Stimulated activated CD4-positive, alpha-beta T cell treated with anti-CD3 and anti-CD28 coated beads, Interleukin-4, amount 100 ng/mL, for 4 hours (primary cell): Measurements from ENCODE around the gene TTC9C.
"Not testable (repeated sequence)": the region's sequence is repeated elsewhere in the genome, so short reads cannot be mapped to it uniquely, and the experiment has no call there.

Experiments used
- DNase-seq, 2 experiments: peaks; one replicate each; pipeline ENCODE4 v3.0.0-alpha.2; 2020

TTC9C gene

DNA sequence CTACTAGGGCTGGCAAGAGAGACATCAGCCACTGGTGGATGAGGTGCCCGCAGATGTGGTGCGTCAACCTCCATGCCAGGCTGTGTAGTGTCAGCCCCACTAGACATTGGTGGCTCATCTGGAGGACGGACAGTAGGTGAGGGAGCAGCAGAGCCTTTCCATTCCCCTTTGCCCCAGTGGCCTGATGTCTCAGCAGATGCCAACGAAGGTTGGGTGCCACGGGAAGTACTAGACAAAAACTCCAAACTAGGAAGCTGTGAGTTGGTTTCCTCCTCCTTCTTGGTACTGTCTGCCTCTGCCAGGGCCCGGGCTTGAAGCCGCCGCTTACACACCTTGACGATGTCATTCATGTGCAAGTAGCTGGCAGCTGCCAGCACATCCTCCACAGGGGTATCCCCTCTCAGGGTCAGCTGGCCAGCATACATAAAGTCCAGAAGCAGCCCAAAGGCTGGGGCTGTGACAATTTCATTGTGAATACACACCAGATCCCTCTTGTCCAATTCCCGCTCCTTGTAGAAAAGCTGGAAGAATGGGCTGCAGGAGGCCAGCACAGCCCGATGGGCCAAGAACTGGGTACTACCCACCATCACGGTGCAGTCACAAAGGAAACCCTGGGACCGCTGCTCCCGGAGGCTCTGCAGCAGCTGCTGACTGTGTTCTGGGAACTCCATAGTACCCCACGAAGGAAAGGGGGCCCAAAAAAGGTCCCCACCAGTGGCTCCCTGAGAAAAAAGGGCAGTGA, 24.9 kb downstream of the TTC9C start:
- DNase-seq, result no peak

DNA sequence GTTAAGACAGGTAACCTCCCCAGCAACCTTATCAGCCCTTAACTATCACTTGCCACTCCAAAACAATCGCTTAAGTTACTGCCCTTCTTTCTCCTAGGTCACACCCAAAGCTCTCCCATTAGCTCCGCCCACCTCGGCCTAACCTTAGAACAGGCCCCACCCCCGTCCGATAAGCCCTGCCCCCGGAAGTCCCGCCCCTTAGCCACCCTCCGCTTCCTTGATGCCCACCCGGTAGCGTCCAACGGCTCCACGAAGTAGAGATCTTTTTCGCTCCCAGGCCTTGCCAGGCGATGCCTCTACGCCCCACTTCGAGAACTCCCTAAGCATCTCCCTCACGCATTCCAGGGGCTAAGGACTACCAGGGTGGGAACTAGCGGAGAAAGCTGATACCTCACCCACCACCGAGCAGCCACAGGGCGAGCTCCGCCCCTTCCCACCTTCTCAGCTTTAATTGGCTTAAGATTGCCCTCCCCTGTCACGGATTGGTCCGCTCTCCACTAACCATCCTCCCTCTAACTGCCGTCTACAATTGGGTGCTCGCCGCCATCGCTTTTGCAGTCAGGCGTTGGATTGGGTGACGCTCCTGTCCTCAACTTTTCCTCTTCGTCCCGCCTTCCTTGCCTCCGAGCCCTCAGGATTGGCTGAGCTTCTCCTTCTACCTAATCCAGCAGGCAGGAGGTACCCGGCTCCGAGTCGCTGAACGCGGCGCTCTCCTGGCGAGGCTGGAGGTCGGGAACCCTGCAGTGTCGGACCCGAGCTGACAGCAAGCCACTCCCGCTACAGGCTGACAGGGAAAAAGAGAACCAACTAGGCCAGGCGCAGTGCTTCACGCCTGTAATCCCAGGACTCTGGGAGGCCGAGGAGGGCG, 25.7 kb downstream of the TTC9C start, which contains the start of gene ZBTB3:
Gene ZBTB3 (minus strand): TSS at position 425 of the 868 bp plus-strand sequence. CDS start 496 bp downstream, outside the sequence.
- peak; percentile 96 to 97 for DNase-seq

DNA sequence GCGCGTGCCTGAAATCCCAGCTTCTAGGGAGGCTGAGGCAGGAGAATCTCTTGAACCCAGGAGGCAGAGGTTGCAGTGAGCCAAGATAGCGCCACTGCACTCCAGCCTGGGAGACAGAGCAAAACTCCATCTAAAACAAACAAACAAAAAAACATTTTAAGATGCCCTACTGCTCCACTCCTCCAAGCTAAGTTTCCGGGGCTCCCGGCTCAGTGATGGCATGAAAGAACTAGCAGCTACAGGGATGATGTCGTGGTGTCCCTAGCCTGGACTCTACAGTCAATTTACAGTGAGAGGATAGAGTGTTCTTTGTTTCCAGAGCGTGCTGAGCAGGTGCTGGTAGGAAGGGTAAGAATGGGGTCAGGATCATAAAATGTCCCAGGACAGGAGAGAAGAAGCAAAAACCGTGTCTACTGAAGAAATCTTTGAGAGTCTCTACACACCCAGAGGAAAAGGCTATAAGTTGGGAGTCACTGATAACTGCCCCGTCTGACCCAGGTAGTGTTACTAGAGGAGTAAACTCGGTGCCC, 26.9 kb downstream of the TTC9C start:
- no peak for DNase-seq

DNA sequence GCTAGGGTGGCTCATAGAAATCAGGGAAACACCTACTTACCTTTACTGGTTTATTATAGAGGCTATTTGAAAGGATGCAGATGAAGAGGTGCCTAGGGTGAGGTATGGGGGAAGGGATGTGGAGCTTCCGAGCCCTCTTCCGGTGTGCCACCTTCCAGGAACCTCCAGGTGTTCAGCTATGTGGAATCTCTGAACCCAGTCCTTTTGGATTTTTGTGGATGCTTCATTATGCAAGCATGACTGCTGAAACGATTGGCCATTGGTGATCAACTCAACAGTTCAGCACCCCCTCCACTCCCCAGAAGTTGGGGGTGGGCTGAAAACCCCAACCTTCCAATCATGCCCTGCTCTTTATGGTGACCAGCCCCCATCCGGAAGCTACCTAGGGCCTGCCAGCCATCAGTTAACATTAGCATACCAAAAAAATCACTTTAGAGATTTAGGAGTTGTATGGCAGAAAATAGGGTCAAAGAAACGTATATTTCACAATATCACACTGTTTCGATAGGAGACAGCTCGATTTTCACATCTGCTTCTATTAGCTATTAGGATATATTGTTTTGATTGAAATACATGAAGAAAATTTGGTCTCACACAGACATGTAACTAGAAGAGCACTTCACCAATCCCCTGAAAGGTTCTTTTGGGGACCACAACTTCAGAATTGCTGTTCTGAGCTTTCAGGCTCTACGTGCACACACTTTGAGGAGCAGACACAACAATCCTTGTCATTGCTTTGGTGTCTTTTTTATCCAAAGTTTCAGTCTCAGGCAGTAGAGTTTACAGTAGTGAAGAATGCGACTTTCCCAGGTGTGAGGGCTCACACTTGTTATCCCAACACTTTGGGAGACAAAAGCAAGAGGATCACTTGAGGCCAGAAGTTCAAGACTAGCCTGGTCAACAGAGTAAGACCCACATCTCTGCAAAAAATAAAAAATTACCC, 29.8 kb downstream of the TTC9C start:
- DNase-seq, result no peak

DNA sequence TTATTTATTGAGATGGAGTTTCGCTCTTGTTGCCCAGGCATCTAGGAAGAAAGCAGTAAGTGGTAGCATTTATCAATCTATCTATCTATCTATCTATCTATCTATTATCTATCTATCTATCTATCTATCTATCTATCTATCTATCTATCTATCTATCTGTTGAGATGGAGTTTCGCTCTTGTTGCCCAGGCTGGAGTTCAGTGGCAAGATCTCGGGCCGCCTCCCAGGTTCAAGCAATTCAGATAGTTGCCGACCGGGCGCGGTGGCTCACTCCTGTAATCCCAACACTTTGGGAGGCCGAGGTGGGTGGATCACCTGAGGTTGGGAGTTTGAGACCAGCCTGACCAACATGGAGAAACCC, 32.6 kb downstream of the TTC9C start:
- not testable (repeated sequence) for DNase-seq

DNA sequence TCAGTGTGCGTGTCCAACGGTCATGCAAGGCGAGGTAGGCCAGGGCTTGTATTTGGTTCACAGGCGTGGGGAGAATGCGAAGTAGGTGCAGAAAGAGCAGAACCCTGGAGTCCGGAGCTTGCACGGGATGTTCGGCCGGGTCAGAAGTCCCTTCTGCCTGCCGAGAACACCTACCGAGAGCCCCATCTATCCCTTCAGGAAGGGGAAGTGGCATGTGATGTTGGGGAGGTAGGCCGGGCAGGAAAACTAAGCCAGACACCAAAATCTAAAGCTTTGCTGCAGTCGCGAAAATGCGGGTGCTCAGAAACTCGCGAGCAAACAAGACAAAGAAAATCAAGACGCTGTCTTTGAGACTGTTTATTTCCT, 42.5 kb downstream of the TTC9C start:
- DNase-seq, result no peak

DNA sequence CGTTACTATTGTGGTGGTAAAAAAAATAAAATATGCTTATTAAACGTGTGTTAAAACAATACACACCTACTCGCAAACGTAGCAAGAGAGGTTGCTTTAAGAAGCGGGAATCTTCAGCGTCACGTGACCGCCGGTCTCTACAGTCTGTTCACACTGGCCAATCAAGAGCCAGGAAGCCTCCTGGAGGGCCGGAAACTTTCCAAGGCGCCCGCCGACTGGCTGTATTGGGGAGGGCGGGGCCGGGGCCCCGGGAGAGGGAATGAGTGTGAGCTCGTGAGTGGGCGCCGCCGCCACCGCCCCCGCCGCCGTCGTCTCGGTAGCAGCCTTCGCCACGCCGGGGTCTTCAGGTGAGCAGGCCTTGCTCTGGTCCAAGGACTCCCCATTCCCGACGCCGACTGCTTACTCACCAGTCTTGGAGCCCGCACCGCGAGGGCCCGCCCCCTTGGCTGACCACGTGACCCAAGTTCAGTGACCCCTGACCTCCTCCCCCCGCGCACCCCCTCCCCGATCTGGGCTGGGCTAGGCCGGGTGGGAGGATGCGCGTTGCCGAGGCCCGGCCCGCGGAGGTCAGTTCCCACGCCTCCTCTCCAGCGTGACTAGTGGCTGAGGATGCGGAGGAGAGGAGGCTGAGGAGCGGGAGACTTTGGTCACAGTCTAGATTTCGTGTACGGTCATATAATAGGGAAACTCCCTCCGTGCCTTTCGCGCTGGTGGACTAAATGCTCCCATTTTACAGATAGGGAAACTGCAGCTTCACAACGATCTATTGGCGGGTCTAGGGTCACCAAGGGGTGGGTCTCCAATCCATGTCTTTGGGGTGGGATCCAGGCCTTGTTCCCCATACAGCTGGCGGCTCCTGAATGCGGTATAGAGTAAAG, 43.1 kb downstream of the TTC9C start, which contains the start of gene TAF6L:
Gene TAF6L (plus strand): TSS at position 253 of the 878 bp plus-strand sequence. CDS start 4,388 bp downstream, outside the sequence.
- DNase-seq, result peak; percentile 90 to 91

DNA sequence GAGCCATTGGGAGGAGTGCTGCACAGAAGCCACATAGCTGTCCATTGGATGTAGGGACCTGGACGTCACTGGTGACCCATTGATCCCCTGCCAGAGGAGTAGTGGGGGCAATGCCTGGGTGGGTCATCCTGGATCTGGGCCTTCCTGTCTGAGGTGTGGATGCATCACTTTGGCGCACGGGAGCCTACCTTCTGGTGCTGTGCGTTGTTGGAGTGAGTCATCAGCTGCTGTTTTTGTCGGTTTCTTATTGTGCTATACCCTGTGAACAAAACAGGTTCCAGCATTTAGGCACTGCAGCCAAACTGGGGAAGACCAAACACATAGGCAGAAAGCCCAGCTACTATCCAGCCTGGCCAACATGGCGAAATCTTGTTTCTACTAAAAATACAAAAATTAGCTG, 46.1 kb downstream of the TTC9C start:
- no peak for DNase-seq

DNA sequence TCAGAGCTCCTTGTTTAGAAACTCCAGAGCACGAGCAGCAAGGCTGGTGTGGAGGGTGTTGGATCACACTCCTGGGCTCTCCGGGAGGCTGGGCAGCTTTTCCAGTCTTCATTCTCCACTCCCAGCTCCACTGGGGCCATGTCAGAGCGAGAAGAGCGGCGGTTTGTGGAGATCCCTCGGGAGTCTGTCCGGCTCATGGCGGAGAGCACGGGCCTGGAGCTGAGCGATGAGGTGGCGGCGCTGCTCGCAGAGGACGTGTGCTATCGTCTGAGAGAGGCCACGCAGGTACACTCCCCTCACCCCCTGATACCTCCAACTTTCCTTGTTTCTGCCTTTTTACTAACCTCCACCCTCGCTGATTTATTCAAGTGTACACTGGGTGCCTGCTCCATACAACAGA, 47.4 kb downstream of the TTC9C start:
- DNase-seq, result no peak

DNA sequence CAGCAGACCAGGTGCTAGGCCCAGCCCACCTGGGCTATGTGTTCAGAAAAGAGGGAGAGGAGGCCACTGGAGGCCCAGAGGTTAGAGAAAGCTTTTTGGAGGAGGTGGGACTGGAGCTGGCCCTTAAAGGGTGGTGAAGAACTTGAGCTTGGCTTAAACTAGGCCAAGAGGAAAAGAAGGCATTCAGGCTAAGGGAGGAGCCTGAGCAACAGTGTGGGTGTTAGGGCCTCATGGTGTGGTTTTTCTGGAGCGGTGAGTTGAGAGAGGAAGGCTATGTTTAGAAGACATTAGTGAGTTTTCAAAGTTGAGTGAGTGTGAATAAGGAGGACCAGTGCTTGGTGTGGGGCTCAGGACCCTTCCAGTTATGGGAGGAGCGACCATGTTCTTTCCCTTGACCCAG, 49.1 kb downstream of the TTC9C start:
- DNase-seq, result no peak

DNA sequence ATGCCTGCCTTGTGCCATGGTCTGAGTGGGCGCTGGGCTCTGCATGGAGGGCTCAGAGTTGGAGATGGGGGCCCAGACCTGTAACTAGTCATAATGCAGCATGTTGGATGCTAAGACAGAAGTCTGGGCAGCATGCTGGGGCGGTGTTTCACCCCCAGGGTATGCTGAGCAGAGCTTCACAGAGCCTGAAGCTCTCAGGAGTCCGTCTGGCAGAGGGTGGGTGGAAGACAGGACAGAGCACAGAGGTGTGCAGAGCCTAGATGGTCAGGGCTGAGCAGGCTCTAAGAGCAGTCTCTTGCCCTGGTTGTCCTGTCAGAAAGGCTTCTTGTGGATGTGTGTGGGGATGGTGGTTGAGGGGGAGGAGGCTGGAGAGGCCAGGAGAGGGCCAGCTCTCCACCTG, 50.2 kb downstream of the TTC9C start:
- DNase-seq, result no peak

DNA sequence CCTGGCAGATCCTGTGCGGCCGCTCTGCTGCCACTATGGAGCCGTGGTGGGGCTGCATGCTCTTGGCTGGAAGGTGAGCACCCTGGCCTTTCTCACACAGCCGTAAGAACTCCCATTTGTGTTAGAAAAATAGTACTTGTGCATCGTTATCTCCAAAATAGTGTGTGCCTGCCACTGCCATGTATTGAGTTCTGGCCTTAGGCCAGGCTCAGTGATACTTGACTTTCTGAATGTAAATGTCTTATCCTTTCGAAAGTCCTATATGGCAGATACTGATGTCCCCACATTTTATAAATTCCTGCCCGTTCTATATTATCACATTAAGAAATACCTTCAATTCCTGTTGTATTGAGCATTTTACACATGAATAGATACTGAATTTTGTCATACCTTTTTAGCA, 54.5 kb downstream of the TTC9C start:
- DNase-seq, result no peak

DNA sequence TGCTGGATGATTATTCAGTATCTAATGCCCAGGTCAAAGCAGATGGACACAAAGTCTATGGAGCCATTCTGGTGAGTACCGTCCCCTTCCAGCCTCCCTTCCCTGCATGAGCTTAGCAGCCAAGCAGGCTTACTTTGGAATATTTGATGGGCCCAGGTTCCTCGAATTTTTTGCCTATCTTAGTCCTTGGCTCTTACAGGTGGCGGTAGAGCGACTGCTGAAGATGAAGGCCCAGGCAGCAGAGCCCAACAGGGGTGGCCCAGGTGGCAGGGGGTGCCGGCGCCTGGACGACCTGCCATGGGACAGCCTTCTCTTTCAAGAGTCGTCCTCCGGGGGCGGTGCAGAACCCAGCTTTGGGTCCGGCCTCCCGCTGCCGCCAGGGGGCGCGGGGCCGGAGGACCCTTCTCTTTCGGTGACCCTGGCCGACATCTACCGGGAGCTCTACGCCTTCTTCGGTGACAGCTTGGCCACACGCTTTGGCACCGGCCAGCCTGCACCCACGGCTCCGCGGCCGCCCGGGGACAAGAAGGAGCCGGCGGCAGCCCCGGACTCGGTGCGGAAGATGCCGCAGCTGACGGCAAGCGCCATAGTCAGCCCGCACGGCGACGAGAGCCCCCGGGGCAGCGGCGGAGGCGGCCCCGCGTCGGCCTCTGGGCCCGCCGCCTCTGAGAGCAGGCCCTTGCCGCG, 58.2 kb downstream of the TTC9C start:
- peak; percentile 76 to 79 for DNase-seq

DNA sequence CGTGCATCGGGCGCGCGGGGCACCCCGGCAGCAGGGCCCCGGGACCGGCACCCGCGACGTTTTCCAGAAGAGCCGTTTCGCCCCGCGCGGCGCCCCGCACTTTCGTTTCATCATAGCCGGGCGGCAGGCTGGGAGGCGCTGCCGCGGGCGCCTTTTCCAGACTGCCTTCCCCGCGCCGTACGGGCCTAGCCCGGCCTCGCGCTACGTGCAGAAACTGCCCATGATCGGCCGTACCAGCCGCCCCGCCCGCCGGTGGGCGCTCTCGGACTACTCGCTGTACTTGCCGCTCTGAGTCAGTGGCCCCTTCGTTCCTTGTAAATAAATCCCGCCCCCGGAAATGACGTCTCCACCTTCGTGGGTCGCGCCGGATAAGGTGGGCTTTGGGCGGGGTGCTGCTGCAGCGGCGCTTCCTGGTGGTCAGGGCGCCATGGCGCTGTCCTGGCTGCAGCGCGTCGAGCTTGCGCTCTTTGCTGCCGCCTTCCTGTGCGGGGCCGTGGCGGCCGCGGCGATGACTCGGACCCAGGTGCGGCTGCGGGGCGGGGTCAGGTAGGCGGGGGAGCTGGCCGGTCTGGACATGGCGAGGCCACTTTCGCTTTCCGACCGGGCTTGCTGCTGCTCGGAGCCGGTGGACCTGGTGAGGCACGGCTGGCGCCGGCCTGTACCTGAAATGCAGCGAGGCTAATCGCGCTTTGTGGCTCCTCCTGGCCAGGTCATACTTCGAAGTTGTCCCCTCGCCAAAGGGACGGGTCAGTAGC, 58.9 kb downstream of the TTC9C start, which contains the start of gene TMEM179B:
Gene TMEM179B (plus strand): TSS at position 398 of the 755 bp plus-strand sequence. CDS start 30 bp downstream, at position 428.
- peak; percentile 96 to 97 for DNase-seq
